Measurements from ENCODE around the gene SH3RF1.

GRCh38 chr4:169105620-169106019, 165.1 kb downstream of the SH3RF1 start:
- TF ChIP-seq CTCF (IDR thresholded peaks at IDR 0.05) = no peak
- no peak for TF ChIP-seq POLR2AphosphoS5 (IDR thresholded peaks at IDR 0.05)
- no peak for TF ChIP-seq POLR2A (IDR thresholded peaks at IDR 0.05)

Data from prostate gland (tissue), 2 donors.